WI38 (cell line): ENCODE measurements around the gene BCORL1.

Source experiments
- H3K4me3 ChIP-seq: 2 replicates; pipeline ENCODE4 v1.5.1; 2011; ENCODE audit warnings: low read depth, mild to moderate bottlenecking, control low read depth, low read length
- CTCF ChIP-seq: IDR thresholded peaks from 2 replicates; pipeline ENCODE4 v1.5.1; 2012; ENCODE audit warnings: low read depth, mild to moderate bottlenecking, control low read depth, low read length

The BCORL1 gene

GRCh38 chrX:130105244-130105643 is 122.8 kb downstream of the BCORL1 start:
- no peak for TF ChIP-seq CTCF

GRCh38 chrX:130106071-130106470 is 123.6 kb downstream of the BCORL1 start:
- no peak for TF ChIP-seq CTCF

More at GRCh38 chrX:130105244-130105643, 122.8 kb downstream of the BCORL1 start:
- H3K4me3 ChIP-seq: no peak overlapping the region

More at GRCh38 chrX:130106071-130106470, 123.6 kb downstream of the BCORL1 start:
- H3K4me3 ChIP-seq: no peak overlapping the region
